ENCODE data around the gene CADM2. TPM values are rescaled to one million over a fixed set of nuclear protein-coding genes. Genes with fewer than 3 reads are reported as not detected.

CADM2 gene
- total RNA-seq, 1 donor from 2014 or later = 2.9 TPM

DNA sequence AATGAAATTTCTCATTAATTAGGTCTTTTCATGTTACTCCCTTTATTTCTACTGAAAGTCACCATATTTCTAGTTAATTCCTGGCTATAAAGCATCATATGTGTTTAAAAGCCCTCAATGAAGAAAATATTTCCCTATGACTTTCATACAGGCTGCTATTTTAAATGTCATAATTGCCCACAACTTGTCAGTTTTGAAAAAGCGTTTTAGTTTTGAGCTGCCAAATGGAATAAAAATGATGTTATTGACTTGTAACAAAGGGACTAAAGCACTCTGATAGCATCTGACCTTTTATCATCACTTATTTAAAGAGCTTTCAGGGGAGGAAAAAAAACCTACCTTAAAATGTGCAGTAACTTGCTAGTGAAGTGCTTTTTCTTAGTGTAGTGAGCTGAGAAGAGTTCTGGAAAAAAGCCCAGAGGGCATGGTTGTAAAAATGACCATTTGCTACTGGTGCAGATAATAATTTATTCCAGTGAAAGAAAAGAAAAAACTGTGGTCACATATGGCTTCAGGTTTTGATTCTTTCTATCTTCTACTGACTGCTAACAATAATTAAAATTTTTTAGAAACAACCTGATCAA, 877.2 kb downstream of the CADM2 start:
- Histone ChIP-seq H4K20me1 (ENCODE audit: insufficient read depth, low read length) (no peaks in the 10 kb centered on the region), H3K36me3 (ENCODE audit: insufficient read depth, low read length) (no peaks in the 10 kb centered on the region), H3K79me2 (ENCODE audit: insufficient read depth, low read length) (no peaks in the 10 kb centered on the region), H3K27ac (ENCODE audit: low read depth, low read length) (no peak overlapping the region), H3K9me3 (ENCODE audit: insufficient read depth, low read depth, low read length) (no peaks in the 10 kb centered on the region), H3K4me1 (ENCODE audit: insufficient read depth, low read length) (no peaks in the 10 kb centered on the region), H3K4me2 (ENCODE audit: low read length) (no peak overlapping the region), H2AFZ (ENCODE audit: low read depth, low read length) (no peak overlapping the region), H3K4me3 (ENCODE audit: insufficient read depth, low read depth, low read length) (no peak overlapping the region), H3K9ac (ENCODE audit: low read length) (no peak overlapping the region), H3K27me3 (ENCODE audit: insufficient read depth, low read length) (no peaks in the 10 kb centered on the region)
- Mint-ChIP-seq H3K9me3 (ENCODE audit: unreplicated experiment) (no peaks in the 10 kb centered on the region), H3K27me3 (ENCODE audit: low read depth, unreplicated experiment) (no peaks in the 10 kb centered on the region), H3K4me3 (ENCODE audit: unreplicated experiment) (no peak overlapping the region), H3K36me3 (ENCODE audit: low read depth, unreplicated experiment) (no peaks in the 10 kb centered on the region), H3K4me1 (ENCODE audit: low read depth, unreplicated experiment) (no peaks in the 10 kb centered on the region), H3K27ac (ENCODE audit: unreplicated experiment) (no peak overlapping the region)
- TF ChIP-seq EZH2 (IDR thresholded peaks at IDR 0.05; ENCODE audit: insufficient read depth, low read length) = no peak
- TF ChIP-seq, protein P1, sequence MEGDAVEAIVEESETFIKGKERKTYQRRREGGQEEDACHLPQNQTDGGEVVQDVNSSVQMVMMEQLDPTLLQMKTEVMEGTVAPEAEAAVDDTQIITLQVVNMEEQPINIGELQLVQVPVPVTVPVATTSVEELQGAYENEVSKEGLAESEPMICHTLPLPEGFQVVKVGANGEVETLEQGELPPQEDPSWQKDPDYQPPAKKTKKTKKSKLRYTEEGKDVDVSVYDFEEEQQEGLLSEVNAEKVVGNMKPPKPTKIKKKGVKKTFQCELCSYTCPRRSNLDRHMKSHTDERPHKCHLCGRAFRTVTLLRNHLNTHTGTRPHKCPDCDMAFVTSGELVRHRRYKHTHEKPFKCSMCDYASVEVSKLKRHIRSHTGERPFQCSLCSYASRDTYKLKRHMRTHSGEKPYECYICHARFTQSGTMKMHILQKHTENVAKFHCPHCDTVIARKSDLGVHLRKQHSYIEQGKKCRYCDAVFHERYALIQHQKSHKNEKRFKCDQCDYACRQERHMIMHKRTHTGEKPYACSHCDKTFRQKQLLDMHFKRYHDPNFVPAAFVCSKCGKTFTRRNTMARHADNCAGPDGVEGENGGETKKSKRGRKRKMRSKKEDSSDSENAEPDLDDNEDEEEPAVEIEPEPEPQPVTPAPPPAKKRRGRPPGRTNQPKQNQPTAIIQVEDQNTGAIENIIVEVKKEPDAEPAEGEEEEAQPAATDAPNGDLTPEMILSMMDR (IDR thresholded peaks at IDR 0.05; ENCODE audit: insufficient read depth, low read depth, low read length) = no peak
- FAIRE-seq (no peak), DNase-seq (ENCODE audit: low read depth) (no peak)

DNA sequence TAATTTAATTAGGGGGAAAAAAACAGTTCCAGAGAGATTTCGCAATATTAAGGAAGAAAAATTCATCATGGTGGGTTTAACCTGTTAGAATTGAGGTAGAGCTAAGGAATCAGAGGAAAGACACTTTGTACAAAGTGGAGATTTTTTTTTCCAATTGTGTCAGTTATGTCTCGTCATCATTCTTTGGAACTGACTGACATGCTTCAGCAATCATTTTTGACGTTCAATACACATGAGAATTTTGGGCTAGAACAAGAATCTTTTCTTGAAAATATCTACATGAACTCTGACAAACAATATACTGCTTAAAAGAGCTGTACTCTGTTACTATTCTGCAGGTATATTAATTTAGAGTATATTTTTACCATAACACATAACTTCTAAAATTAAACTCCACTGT, 878.6 kb downstream of the CADM2 start:
- Histone ChIP-seq H3K36me3 (ENCODE audit: insufficient read depth, low read length) (no peaks in the 10 kb centered on the region), H3K27ac (ENCODE audit: low read depth, low read length) (no peak overlapping the region), H4K20me1 (ENCODE audit: insufficient read depth, low read length) (no peaks in the 10 kb centered on the region), H3K9ac (ENCODE audit: low read length) (no peak overlapping the region), H2AFZ (ENCODE audit: low read depth, low read length) (no peak overlapping the region), H3K79me2 (ENCODE audit: insufficient read depth, low read length) (no peaks in the 10 kb centered on the region), H3K4me2 (ENCODE audit: low read length) (no peak overlapping the region), H3K27me3 (ENCODE audit: insufficient read depth, low read length) (no peaks in the 10 kb centered on the region), H3K4me1 (ENCODE audit: insufficient read depth, low read length) (no peaks in the 10 kb centered on the region), H3K9me3 (ENCODE audit: insufficient read depth, low read depth, low read length) (no peaks in the 10 kb centered on the region), H3K4me3 (ENCODE audit: insufficient read depth, low read depth, low read length) (no peak overlapping the region)
- TF ChIP-seq, protein P1 (IDR thresholded peaks at IDR 0.05; ENCODE audit: insufficient read depth, low read depth, low read length) = no peak
- TF ChIP-seq EZH2 (IDR thresholded peaks at IDR 0.05; ENCODE audit: insufficient read depth, low read length) = no peak
- Mint-ChIP-seq H3K27ac (ENCODE audit: unreplicated experiment) (no peak overlapping the region), H3K4me1 (ENCODE audit: low read depth, unreplicated experiment) (no peaks in the 10 kb centered on the region), H3K27me3 (ENCODE audit: low read depth, unreplicated experiment) (no peaks in the 10 kb centered on the region), H3K4me3 (ENCODE audit: unreplicated experiment) (no peak overlapping the region), H3K36me3 (ENCODE audit: low read depth, unreplicated experiment) (no peaks in the 10 kb centered on the region), H3K9me3 (ENCODE audit: unreplicated experiment) (no peaks in the 10 kb centered on the region)
- DNase-seq (ENCODE audit: low read depth) (no peak), FAIRE-seq (no peak)

DNA sequence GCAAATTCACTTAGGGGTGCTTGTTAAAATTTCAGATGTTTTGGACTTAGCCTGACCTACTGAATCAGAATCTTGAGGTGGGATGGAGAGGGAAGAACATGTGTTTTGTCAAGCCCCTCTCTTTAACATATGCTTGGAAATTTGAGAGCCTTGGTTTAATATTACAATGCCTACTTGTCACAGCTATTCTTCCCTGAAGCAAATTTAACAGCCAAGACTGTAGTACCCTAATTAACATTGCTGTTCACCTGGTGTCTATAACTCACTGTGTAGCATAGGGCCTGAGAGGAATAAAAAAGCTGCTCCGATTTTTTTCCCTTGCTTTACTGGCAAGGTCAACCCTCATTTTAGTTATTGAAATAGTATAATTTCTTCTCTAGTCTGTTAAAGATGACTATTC, 880.1 kb downstream of the CADM2 start:
- Histone ChIP-seq H3K9me3 (ENCODE audit: insufficient read depth, low read depth, low read length) (no peaks in the 10 kb centered on the region), H3K4me3 (ENCODE audit: insufficient read depth, low read depth, low read length) (no peak overlapping the region), H3K27ac (ENCODE audit: low read depth, low read length) (no peak overlapping the region), H4K20me1 (ENCODE audit: insufficient read depth, low read length) (no peaks in the 10 kb centered on the region), H3K79me2 (ENCODE audit: insufficient read depth, low read length) (no peaks in the 10 kb centered on the region), H3K27me3 (ENCODE audit: insufficient read depth, low read length) (no peaks in the 10 kb centered on the region), H2AFZ (ENCODE audit: low read depth, low read length) (no peak overlapping the region), H3K4me2 (ENCODE audit: low read length) (no peak overlapping the region), H3K9ac (ENCODE audit: low read length) (no peak overlapping the region), H3K36me3 (ENCODE audit: insufficient read depth, low read length) (no peaks in the 10 kb centered on the region), H3K4me1 (ENCODE audit: insufficient read depth, low read length) (no peaks in the 10 kb centered on the region)
- no peak for FAIRE-seq
- H3K36me3 Mint-ChIP-seq (ENCODE audit: low read depth, unreplicated experiment) = no peaks in the 10 kb centered on the region
- H3K27me3 Mint-ChIP-seq (ENCODE audit: low read depth, unreplicated experiment) = no peaks in the 10 kb centered on the region
- H3K4me3 Mint-ChIP-seq (ENCODE audit: unreplicated experiment) = no peak overlapping the region
- no peak for DNase-seq (ENCODE audit: low read depth)
- TF ChIP-seq EZH2 (IDR thresholded peaks at IDR 0.05; ENCODE audit: insufficient read depth, low read length) = no peak
- TF ChIP-seq, protein P1 (IDR thresholded peaks at IDR 0.05; ENCODE audit: insufficient read depth, low read depth, low read length) = no peak
- H3K4me1 Mint-ChIP-seq (ENCODE audit: low read depth, unreplicated experiment) = no peaks in the 10 kb centered on the region
- H3K9me3 Mint-ChIP-seq (ENCODE audit: unreplicated experiment) = no peaks in the 10 kb centered on the region
- H3K27ac Mint-ChIP-seq (ENCODE audit: unreplicated experiment) = no peak overlapping the region
